Endothelial cell of umbilical vein (primary cell): ENCODE data around the gene PM20D1. TPM values are rescaled to one million over a fixed set of nuclear protein-coding genes. Genes with fewer than 3 reads are reported as not detected.

ENCODE experiments used
- BruUV-seq: library from RNA; stranded (reverse); fragments of 400-500 nt; replicated peaks from 2 replicates; lab custom pipeline; 2021; lab: Mats Ljungman, UMichigan
- CTCF ChIA-PET: fragments of 300-600, 350-600 bp; sonication (Branson Sonifier 250); formaldehyde crosslinking; loops from one replicate; lab custom pipeline; 2021; ENCODE audit warnings: antibody characterized with exemption, inconsistent platforms; lab: Charles Lee
- POLR2A ChIA-PET: fragments of 300-600, 350-600 bp; sonication (Branson Sonifier 250); formaldehyde crosslinking; loops from one replicate; lab custom pipeline; 2021; ENCODE audit warnings: antibody characterized with exemption, inconsistent platforms; lab: Charles Lee
- DNase-seq: peaks from one replicate; pipeline ENCODE4 v3.0.0-alpha.2; 2011; ENCODE audit warnings: low read depth, low spot score
- FAIRE-seq: peaks from 2 replicates; lab custom pipeline; 2011; peaks lifted over from hg19 to GRCh38; lab: Jason Lieb, UNC
- H2AFZ ChIP-seq: 2 replicates; pipeline ENCODE4 v1.6.0; 2012; ENCODE audit warnings: low read depth, low read length, control low read depth, inconsistent platforms
- H3K27ac ChIP-seq: 2 replicates; pipeline ENCODE4 v1.5.1; 2011; ENCODE audit warnings: low read depth, mild to moderate bottlenecking, control low read depth, low read length, moderate library complexity; ENCODE audit not compliant: insufficient read depth
- H3K27me3 ChIP-seq, 2 experiments: 2 replicates each; pipeline versions ENCODE4 v1.6.0 to v1.6.1; 2011; ENCODE audit warnings: low read length in 2 of 2, mixed read lengths in 1 of 2; ENCODE audit not compliant: control insufficient read depth in 2 of 2, insufficient read depth in 2 of 2
- H3K36me3 ChIP-seq, 2 experiments: 2 replicates in 1 of 2; 3 replicates in 1 of 2; pipeline ENCODE4 v1.5.1; 2011; ENCODE audit warnings: low read length in 2 of 2, mild to moderate bottlenecking in 1 of 2, moderate library complexity in 1 of 2; ENCODE audit not compliant: control insufficient read depth in 2 of 2, insufficient read depth in 2 of 2; ENCODE audit errors: extremely low read depth in 1 of 2
- H3K4me1 ChIP-seq: 3 replicates; pipeline ENCODE4 v1.5.1; 2011; ENCODE audit warnings: mild to moderate bottlenecking, low read length; ENCODE audit not compliant: control insufficient read depth, insufficient read depth; ENCODE audit errors: extremely low read depth
- H3K4me2 ChIP-seq: 2 replicates; pipeline ENCODE4 v1.6.1; 2011; ENCODE audit warnings: low read length, control low read depth, mixed read lengths; ENCODE audit not compliant: insufficient read depth
- H3K4me3 ChIP-seq, 3 experiments: fragments of 200-600 bp in 1 of 3; sonication (generic), shearing (Covaris generic) in 1 of 3; replicated peaks in 1 of 3; 2 replicates each; pipeline ENCODE4 v1.5.1; 2011 to 2016; ENCODE audit warnings: control low read depth in 3 of 3, low read length in 3 of 3, mild to moderate bottlenecking in 2 of 3, inconsistent platforms in 1 of 3, low read depth in 1 of 3, moderate library complexity in 1 of 3; ENCODE audit not compliant: insufficient read depth in 1 of 3
- H3K79me2 ChIP-seq: 2 replicates; pipeline ENCODE4 v1.6.0; 2012; ENCODE audit warnings: low read length, inconsistent platforms; ENCODE audit not compliant: control insufficient read depth, insufficient read depth
- H3K9ac ChIP-seq: replicated peaks from 2 replicates; pipeline ENCODE3; 2011; ENCODE audit warnings: low read length, control low read depth; ENCODE audit not compliant: insufficient read depth; ENCODE audit errors: extremely low read depth
- H3K9me1 ChIP-seq: replicated peaks from 3 replicates; pipeline ENCODE4 v1.6.0; 2011; ENCODE audit warnings: mild to moderate bottlenecking, low read length; ENCODE audit not compliant: control insufficient read depth, insufficient read depth; ENCODE audit errors: extremely low read depth
- H3K9me3 ChIP-seq: replicated peaks from 2 replicates; pipeline ENCODE4 v1.5.1; 2012; ENCODE audit warnings: low read length, inconsistent platforms; ENCODE audit not compliant: control insufficient read depth, insufficient read depth
- H4K20me1 ChIP-seq: replicated peaks from 2 replicates; pipeline ENCODE3; 2011; ENCODE audit warnings: mild to moderate bottlenecking, low read length; ENCODE audit not compliant: control insufficient read depth, insufficient read depth; ENCODE audit errors: extremely low read depth
- EZH2 ChIP-seq: IDR thresholded peaks from 2 replicates; pipeline ENCODE4 v1.6.1; 2012; ENCODE audit warnings: borderline replicate concordance, low read depth, mild to moderate bottlenecking, moderate library complexity, low read length, inconsistent platforms; ENCODE audit not compliant: severe bottlenecking
- FOS ChIP-seq: IDR thresholded peaks from 2 replicates; pipeline ENCODE4 v1.6.1; 2011; ENCODE audit warnings: mild to moderate bottlenecking, low read length, moderate library complexity, borderline replicate concordance; ENCODE audit not compliant: insufficient read depth
- GATA2 ChIP-seq: IDR thresholded peaks from 2 replicates; pipeline ENCODE4 v1.7.0; 2011; ENCODE audit warnings: low read depth, mild to moderate bottlenecking, moderate library complexity, mixed read lengths, low read length; ENCODE audit not compliant: insufficient read length, insufficient read depth
- JUN ChIP-seq: IDR thresholded peaks from 2 replicates; pipeline ENCODE4 v1.6.1; 2011; ENCODE audit warnings: borderline replicate concordance, low read depth; ENCODE audit not compliant: insufficient read length, insufficient read depth
- MYC ChIP-seq: IDR thresholded peaks from one replicate; pipeline ENCODE4 v1.6.1; 2011; ENCODE audit warnings: mild to moderate bottlenecking, low read depth, low read length
- POLR2A ChIP-seq: IDR thresholded peaks from 2 replicates; pipeline ENCODE4 v1.6.1; 2012; ENCODE audit warnings: low read depth, mild to moderate bottlenecking, control low read depth, low read length
- POLR2AphosphoS5 ChIP-seq: IDR thresholded peaks from 2 replicates; pipeline ENCODE4 v1.6.1; 2012; ENCODE audit warnings: low read depth, mild to moderate bottlenecking, control low read depth, low read length, moderate library complexity; ENCODE audit not compliant: insufficient read depth
- dilution Hi-C: fragments of 300-500 bp; cut with MboI; formaldehyde crosslinking; loops from one replicate; pipeline ENCODE4 v1.15.0; 2019; ENCODE audit warnings: low sequenced_read_pairs; ENCODE audit not compliant: extremely low pct_ligation_motif_present
- intact Hi-C: fragments of 100-400 bp; cut with micrococcal nuclease; formaldehyde crosslinking; loops from one replicate; pipeline ENCODE4 v1.10.0; 2022
- polyA plus RNA-seq, 4 experiments: library from polyadenylated mRNA; depleted of rRNA in 3 of 4; stranded (reverse) in 3 of 4; unstranded in 1 of 4; fragments of >200 nt; gene quantifications; 2 replicates each; pipeline versions ENCODE4 v1.2.1 to v1.2.3, GENCODE V29; 2011 to 2012; ENCODE audit warnings: missing spikeins in 1 of 4
- total RNA-seq: library from RNA; stranded (reverse); gene quantifications from 2 replicates; pipeline ENCODE4 v1.2.3, GENCODE V29; 2021
- TF ChIP-seq, protein P1 (sequence below), 2 donors: IDR thresholded peaks; 1 replicate in 1 of 2; 2 replicates in 1 of 2; pipeline ENCODE4 v1.5.1; 2011; ENCODE audit warnings: low read length in 2 of 2, mild to moderate bottlenecking in 2 of 2, moderate library complexity in 2 of 2, control low read depth in 1 of 2, inconsistent platforms in 1 of 2, low read depth in 1 of 2; ENCODE audit not compliant: insufficient read depth in 1 of 2; ENCODE audit errors: extremely low read depth in 1 of 2
- TF ChIP-seq, protein P2 (sequence below): IDR thresholded peaks from 2 replicates; pipeline ENCODE4 v1.6.1; 2011; ENCODE audit not compliant: insufficient read depth, insufficient read length

The PM20D1 gene
- total and polyA plus RNA-seq, 2 donors (not counting 3 experiments of a cell fraction or from before 2014, with no cell fraction given) = 0.11 TPM; not detected in 1

DNA sequence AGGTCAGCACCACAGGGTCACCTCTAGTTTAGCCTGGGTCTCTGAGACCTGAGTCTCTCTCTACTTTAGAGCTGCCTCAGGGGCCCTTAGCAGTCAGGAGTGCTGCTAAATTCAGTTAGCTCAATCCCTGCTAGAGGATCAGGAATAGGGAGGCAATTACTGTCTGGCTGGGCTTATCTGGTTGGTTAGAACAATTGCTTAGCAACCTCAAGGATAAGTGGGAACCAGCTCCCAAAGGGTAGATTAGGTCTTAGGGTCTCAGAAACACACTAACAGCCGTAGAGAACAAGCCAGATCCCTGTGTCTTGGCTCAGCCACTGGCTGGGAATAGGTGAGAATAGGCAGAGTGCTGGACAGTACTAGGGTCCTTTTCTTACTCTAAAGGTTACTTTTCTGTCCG, 7.7 kb downstream of the PM20D1 start:
- ChIA-PET CTCF (interaction anchor here (0.8 to 2.9 kb wide), 4 partner anchors 12 to 135 kb away, joined by 3 to 9 read pairs (median 4); no protein-coding TSS in a partner anchor), POLR2A (no interaction called here)
- FAIRE-seq = no peak

More for the DNA sequence above, 7.7 kb downstream of the PM20D1 start:
- dilution Hi-C loops (no loop called here), intact Hi-C loops (no loop called here)
- TF ChIP-seq GATA2 (no peak), JUN (no peak), POLR2A (no peak), MYC (no peak), FOS (no peak), EZH2 (no peak), POLR2AphosphoS5 (no peak)
- TF ChIP-seq, protein P1, sequence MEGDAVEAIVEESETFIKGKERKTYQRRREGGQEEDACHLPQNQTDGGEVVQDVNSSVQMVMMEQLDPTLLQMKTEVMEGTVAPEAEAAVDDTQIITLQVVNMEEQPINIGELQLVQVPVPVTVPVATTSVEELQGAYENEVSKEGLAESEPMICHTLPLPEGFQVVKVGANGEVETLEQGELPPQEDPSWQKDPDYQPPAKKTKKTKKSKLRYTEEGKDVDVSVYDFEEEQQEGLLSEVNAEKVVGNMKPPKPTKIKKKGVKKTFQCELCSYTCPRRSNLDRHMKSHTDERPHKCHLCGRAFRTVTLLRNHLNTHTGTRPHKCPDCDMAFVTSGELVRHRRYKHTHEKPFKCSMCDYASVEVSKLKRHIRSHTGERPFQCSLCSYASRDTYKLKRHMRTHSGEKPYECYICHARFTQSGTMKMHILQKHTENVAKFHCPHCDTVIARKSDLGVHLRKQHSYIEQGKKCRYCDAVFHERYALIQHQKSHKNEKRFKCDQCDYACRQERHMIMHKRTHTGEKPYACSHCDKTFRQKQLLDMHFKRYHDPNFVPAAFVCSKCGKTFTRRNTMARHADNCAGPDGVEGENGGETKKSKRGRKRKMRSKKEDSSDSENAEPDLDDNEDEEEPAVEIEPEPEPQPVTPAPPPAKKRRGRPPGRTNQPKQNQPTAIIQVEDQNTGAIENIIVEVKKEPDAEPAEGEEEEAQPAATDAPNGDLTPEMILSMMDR (IDR thresholded peaks at IDR 0.05; ENCODE audit: extremely low read depth in 1 of 2, insufficient read depth in 1 of 2, low read depth in 1 of 2, low read length in 2 of 2) = no peak
- TF ChIP-seq, protein P2, sequence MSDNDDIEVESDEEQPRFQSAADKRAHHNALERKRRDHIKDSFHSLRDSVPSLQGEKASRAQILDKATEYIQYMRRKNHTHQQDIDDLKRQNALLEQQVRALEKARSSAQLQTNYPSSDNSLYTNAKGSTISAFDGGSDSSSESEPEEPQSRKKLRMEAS = no peak
- no peak overlapping the region for H2AFZ ChIP-seq
- no peak overlapping the region for H3K27ac ChIP-seq
- BruUV-seq = no TSS peak
- H3K9me3 ChIP-seq = no peaks in the 10 kb centered on the region
- H3K36me3 ChIP-seq = no peaks in the 10 kb centered on the region
- H3K27me3 ChIP-seq = peaks cover 0 to 8% of the 10 kb centered on the region in 2 experiments
- no peaks in the 10 kb centered on the region for H3K79me2 ChIP-seq
- DNase-seq = no peak
- H3K4me3 ChIP-seq = no peak overlapping the region
- H3K9ac ChIP-seq = no peak overlapping the region
- no peaks in the 10 kb centered on the region for H3K4me1 ChIP-seq
- H3K9me1 ChIP-seq = no peaks in the 10 kb centered on the region
- no peak overlapping the region for H3K4me2 ChIP-seq
- H4K20me1 ChIP-seq = no peaks in the 10 kb centered on the region
